Measurements from ENCODE around the gene GLI1. TPM values are rescaled to one million over a fixed set of nuclear protein-coding genes. Genes with fewer than 3 reads are reported as not detected.

Gene GLI1
- total and polyA plus RNA-seq, 2 of the 13 experiments (the other 11 are each of a cell fraction or from before 2014, with no cell fraction given), result 0.09 to 0.20 TPM

DNA sequence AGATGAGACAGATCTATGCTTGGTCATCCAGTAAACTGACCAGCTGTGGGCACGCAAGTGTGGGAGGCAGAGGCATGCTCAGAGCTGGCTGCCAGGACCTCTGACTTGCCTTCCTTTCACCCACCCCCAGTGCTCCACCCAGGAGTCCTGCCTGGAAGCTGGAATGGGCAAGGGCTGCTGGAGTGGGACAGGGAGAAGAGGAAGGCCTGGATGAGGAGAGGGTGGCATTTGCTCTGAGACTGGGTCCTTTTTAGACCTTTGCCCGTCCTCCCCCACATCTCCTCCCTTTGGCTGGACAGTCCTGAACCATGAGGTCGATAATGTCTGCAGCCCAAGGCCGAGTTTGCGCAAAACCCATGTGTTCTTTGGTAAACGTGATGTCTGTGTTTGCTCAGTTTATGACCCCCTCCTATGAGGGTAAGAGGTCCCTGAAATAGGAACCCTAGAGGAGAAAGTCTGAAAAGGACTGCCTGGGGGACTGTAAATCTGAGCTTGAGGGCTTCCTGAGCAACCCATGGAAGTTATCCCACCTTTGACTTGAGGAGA, 8.3 kb upstream of the GLI1 start (continued):
- TF ChIP-seq, protein P1, sequence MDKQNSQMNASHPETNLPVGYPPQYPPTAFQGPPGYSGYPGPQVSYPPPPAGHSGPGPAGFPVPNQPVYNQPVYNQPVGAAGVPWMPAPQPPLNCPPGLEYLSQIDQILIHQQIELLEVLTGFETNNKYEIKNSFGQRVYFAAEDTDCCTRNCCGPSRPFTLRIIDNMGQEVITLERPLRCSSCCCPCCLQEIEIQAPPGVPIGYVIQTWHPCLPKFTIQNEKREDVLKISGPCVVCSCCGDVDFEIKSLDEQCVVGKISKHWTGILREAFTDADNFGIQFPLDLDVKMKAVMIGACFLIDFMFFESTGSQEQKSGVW (CRISPR knock-in tag; IDR thresholded peaks at IDR 0.05; ENCODE audit: borderline replicate concordance), result no peak
- TF ChIP-seq, protein P2, sequence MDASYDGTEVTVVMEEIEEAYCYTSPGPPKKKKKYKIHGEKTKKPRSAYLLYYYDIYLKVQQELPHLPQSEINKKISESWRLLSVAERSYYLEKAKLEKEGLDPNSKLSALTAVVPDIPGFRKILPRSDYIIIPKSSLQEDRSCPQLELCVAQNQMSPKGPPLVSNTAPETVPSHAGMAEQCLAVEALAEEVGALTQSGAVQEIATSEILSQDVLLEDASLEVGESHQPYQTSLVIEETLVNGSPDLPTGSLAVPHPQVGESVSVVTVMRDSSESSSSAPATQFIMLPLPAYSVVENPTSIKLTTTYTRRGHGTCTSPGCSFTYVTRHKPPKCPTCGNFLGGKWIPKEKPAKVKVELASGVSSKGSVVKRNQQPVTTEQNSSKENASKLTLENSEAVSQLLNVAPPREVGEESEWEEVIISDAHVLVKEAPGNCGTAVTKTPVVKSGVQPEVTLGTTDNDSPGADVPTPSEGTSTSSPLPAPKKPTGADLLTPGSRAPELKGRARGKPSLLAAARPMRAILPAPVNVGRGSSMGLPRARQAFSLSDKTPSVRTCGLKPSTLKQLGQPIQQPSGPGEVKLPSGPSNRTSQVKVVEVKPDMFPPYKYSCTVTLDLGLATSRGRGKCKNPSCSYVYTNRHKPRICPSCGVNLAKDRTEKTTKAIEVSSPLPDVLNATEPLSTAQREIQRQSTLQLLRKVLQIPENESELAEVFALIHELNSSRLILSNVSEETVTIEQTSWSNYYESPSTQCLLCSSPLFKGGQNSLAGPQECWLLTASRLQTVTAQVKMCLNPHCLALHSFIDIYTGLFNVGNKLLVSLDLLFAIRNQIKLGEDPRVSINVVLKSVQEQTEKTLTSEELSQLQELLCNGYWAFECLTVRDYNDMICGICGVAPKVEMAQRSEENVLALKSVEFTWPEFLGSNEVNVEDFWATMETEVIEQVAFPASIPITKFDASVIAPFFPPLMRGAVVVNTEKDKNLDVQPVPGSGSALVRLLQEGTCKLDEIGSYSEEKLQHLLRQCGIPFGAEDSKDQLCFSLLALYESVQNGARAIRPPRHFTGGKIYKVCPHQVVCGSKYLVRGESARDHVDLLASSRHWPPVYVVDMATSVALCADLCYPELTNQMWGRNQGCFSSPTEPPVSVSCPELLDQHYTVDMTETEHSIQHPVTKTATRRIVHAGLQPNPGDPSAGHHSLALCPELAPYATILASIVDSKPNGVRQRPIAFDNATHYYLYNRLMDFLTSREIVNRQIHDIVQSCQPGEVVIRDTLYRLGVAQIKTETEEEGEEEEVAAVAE (CRISPR knock-in tag; IDR thresholded peaks at IDR 0.05; ENCODE audit: borderline replicate concordance), result peak; percentile 89; the same call in 1 of the 2 replicates
- TF ChIP-seq ZNF33A (CRISPR knock-in tag; IDR thresholded peaks at IDR 0.05; ENCODE audit: borderline replicate concordance) (peak; percentile 87; the same call in 1 of the 2 replicates), ADNP (CRISPR knock-in tag; IDR thresholded peaks at IDR 0.05) (no peak), MYC (CRISPR knock-in tag; IDR thresholded peaks at IDR 0.05; ENCODE audit: borderline replicate concordance) (peak; percentile 95), DR1 (CRISPR knock-in tag; IDR thresholded peaks at IDR 0.05) (no peak; the same call in 1 of the 2 replicates), NPAS2 (CRISPR knock-in tag; IDR thresholded peaks at IDR 0.05; ENCODE audit: borderline replicate concordance) (no peak), NFRKB (IDR thresholded peaks at IDR 0.05) (no peak), REXO4 (CRISPR knock-in tag; IDR thresholded peaks at IDR 0.05; ENCODE audit: borderline replicate concordance) (no peak), YEATS2 (CRISPR knock-in tag; IDR thresholded peaks at IDR 0.05; ENCODE audit: borderline replicate concordance) (peak; percentile 81; the same call in 1 of the 2 replicates), SALL2 (CRISPR knock-in tag; IDR thresholded peaks at IDR 0.05) (no peak)
- TF ChIP-seq, protein P3, sequence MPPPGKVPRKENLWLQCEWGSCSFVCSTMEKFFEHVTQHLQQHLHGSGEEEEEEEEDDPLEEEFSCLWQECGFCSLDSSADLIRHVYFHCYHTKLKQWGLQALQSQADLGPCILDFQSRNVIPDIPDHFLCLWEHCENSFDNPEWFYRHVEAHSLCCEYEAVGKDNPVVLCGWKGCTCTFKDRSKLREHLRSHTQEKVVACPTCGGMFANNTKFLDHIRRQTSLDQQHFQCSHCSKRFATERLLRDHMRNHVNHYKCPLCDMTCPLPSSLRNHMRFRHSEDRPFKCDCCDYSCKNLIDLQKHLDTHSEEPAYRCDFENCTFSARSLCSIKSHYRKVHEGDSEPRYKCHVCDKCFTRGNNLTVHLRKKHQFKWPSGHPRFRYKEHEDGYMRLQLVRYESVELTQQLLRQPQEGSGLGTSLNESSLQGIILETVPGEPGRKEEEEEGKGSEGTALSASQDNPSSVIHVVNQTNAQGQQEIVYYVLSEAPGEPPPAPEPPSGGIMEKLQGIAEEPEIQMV (CRISPR knock-in tag; IDR thresholded peaks at IDR 0.05; ENCODE audit: low read depth), result peak; percentile 92
- TF ChIP-seq, protein P4, sequence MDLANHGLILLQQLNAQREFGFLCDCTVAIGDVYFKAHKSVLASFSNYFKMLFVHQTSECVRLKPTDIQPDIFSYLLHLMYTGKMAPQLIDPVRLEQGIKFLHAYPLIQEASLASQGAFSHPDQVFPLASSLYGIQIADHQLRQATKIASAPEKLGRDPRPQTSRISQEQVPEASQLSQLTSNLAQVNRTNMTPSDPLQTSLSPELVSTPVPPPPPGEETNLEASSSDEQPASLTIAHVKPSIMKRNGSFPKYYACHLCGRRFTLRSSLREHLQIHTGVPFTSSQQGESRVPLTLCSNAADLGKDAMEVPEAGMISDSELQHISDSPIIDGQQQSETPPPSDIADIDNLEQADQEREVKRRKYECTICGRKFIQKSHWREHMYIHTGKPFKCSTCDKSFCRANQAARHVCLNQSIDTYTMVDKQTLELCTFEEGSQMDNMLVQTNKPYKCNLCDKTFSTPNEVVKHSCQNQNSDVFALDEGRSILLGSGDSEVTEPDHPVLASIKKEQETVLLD (CRISPR knock-in tag; IDR thresholded peaks at IDR 0.05; ENCODE audit: low read depth), result no peak
- TF ChIP-seq, protein P5, sequence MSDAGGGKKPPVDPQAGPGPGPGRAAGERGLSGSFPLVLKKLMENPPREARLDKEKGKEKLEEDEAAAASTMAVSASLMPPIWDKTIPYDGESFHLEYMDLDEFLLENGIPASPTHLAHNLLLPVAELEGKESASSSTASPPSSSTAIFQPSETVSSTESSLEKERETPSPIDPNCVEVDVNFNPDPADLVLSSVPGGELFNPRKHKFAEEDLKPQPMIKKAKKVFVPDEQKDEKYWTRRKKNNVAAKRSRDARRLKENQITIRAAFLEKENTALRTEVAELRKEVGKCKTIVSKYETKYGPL (CRISPR knock-in tag; IDR thresholded peaks at IDR 0.05), result no peak
- TF ChIP-seq, protein P6, sequence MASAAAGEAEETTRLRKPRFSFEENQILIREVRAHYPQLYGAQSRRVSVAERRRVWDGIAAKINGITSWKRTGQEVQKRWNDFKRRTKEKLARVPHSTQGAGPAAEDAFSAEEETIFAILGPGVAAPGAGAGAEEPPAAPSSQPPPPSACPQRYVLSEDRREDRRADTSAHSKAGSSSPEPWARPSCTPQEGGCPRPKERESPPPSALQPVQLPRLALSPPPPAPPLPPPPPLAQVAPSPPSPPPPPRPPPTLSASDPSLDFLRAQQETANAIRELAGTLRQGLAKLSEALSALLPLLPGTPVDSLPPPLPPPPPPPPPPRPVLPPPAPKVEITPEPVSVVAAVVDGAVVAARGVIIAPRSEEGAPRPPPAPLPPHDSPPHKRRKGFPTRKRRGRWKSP (CRISPR knock-in tag; IDR thresholded peaks at IDR 0.05), result peak; percentile 91
- TF ChIP-seq, protein P7, sequence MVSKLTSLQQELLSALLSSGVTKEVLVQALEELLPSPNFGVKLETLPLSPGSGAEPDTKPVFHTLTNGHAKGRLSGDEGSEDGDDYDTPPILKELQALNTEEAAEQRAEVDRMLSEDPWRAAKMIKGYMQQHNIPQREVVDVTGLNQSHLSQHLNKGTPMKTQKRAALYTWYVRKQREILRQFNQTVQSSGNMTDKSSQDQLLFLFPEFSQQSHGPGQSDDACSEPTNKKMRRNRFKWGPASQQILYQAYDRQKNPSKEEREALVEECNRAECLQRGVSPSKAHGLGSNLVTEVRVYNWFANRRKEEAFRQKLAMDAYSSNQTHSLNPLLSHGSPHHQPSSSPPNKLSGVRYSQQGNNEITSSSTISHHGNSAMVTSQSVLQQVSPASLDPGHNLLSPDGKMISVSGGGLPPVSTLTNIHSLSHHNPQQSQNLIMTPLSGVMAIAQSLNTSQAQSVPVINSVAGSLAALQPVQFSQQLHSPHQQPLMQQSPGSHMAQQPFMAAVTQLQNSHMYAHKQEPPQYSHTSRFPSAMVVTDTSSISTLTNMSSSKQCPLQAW (CRISPR knock-in tag; IDR thresholded peaks at IDR 0.05), result peak; percentile 97

Data from HepG2 (cell line).